ENCODE data around the gene LRP1-AS.

The LRP1-AS gene

DNA sequence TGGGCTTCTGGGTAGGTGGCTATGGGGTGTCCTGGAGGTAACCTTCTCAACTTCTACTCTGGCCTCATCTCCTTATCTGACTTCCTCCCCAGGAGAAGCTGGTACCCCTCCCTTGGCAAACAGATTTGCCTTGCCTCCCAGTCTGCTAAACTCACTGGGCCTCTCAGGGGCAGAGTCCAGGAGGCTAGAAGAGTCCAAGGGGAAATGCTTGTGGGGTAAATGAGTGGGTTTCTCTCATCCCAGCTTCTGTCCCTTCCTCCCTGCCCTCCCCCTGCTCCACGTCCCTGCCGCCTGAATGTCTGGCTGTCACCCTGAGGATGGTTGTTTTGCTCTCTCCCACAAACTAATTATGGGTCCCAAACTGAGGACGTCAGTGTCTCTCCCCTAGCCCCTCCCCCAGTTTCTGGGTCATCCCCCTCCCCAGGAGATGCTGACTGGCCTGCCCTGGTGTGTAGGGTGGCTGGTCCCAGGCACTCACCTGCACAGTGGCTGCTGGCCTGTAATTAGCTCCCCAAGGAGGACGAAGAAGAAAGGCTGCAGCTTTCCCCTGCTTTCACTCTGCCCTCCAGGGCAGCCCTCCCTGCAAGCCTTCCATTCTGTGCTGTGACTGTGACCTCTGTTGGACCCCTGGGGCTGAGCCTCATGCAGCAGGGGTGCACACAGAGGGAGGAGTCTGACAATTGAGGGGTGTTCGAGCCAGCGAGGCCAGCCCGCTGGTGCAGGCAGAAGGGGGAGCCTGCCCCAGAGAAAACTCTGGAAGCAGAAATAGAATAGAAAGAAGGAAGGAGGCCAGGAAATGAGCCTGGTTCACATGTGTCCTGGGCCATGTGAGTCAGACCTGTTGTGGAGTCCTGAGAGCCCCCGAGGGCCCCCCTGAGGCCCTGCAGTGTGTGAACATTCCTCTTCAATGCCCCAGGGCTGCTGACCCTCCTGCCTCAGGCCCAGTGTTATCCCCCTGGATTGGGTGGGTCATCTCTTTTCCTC lies at the start of gene LRP1-AS:
LRP1-AS (minus strand) TSS at position 659 of the 984 bp plus-strand sequence.
- no peak for DNase-seq

DNA sequence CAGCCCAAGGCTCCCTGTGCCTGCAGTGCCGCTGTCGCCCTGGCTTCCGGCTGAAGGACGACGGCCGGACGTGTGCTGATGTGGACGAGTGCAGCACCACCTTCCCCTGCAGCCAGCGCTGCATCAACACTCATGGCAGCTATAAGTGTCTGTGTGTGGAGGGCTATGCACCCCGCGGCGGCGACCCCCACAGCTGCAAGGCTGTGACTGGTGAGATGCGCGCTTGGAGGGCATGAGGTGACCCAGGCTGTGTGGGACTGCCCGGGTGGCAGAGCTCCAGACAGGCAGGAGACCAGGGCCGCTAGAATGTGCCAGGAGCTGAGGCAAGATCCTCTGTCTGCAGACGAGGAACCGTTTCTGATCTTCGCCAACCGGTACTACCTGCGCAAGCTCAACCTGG lies 49.5 kb upstream of the LRP1-AS start:
- DNase-seq = no peak

DNA sequence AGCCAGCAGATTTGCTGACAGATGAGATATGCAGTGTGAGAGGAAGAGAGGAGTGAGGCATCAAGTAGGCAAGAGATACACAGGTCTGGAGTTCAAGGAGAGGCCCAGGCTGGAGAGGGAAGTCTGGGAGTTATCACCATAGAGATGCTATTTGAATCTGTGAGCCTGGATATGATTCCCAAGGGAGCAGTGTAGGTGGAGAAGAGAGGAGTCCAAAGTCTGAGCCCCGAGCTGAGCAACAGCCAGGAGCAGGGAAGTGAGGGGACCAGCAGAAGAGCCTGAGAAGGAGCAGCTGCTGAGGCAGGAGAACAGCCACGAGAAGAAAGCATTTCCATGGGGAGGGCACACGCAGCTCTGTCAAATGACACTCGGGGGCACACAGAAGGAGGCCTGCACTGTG lies 49.0 kb upstream of the LRP1-AS start:
- no peak for DNase-seq

DNA sequence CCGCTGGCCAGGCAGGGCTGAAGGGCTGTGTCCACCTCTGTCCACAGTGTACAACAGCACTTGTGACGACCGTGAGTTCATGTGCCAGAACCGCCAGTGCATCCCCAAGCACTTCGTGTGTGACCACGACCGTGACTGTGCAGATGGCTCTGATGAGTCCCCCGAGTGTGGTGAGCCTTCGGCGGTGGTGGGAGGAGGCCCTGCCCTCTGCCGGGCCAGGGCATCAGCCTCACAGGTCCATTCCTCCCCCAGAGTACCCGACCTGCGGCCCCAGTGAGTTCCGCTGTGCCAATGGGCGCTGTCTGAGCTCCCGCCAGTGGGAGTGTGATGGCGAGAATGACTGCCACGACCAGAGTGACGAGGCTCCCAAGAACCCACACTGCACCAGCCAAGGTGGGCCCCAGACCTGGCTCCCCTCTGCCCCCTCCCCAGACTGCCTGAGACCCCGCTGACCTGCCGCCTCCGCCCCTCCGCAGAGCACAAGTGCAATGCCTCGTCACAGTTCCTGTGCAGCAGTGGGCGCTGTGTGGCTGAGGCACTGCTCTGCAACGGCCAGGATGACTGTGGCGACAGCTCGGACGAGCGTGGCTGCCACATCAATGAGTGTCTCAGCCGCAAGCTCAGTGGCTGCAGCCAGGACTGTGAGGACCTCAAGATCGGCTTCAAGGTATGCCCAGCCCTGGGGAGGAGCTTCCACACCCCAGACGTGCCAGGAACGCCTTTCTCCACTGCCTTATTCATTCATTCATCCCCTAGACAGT lies 48.4 kb upstream of the LRP1-AS start:
- DNase-seq = no peak

DNA sequence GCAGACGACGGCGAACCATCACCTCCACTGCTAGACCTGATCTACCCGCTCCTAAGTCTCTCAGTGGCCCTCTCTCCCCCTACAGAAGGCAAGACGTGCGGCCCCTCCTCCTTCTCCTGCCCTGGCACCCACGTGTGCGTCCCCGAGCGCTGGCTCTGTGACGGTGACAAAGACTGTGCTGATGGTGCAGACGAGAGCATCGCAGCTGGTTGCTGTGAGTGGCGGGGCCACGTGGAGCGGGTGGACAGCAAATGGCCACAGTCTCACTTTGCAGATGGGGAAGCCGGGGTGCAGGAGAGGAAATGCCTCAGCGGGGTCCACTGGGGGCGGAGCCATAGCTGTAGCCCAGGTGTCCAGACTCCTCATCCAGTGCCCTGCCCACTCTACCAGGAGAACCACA lies 47.8 kb upstream of the LRP1-AS start:
- no peak for DNase-seq

DNA sequence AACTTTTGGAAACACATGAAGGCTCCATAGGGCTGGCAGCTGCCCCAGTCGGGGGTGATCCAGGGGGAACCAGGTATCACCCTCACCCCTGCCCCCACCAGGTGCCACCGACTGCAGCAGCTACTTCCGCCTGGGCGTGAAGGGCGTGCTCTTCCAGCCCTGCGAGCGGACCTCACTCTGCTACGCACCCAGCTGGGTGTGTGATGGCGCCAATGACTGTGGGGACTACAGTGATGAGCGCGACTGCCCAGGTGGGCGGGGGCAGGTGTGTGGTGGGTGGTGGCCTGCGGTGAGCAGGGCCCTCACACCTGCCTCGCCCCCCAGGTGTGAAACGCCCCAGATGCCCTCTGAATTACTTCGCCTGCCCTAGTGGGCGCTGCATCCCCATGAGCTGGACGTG lies 46.8 kb upstream of the LRP1-AS start:
- no peak for DNase-seq

DNA sequence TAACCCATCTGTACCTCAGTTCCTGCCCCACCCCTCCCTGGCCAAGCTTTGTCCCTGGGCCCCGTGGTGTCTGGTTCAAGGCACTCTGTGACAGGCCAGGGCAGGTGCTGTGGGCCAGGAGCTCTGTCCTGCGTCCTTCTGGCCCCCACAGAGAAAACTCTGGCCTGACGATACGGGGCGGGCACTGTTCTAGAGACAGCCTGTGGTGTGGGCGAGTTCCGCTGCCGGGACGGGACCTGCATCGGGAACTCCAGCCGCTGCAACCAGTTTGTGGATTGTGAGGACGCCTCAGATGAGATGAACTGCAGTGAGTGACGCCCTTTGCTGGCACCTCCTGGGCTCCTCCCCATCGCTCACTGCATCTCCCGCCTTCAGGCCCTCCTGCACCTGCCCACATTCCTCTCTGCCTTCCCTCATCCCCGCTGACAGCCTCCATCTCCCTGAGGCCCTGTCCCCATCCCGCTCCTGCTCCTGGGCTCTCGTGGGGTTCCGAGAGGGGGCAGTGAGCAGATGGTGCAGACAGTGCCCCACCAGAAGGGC lies 46.4 kb upstream of the LRP1-AS start:
- no peak for DNase-seq

DNA sequence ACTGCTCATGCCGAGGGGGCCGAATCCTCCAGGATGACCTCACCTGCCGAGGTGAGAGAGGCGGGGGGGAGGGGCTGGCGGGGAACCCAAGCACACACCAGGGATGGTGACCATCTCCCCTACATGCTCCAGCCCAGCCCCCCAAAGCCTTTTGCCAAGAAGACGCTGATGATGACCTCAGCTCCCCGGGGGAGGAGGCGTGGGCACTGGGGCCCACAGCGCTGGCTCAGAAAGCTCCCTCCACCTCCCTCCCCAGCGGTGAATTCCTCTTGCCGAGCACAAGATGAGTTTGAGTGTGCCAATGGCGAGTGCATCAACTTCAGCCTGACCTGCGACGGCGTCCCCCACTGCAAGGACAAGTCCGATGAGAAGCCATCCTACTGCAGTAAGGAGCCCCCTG lies 45.5 kb upstream of the LRP1-AS start:
- DNase-seq = no peak

DNA sequence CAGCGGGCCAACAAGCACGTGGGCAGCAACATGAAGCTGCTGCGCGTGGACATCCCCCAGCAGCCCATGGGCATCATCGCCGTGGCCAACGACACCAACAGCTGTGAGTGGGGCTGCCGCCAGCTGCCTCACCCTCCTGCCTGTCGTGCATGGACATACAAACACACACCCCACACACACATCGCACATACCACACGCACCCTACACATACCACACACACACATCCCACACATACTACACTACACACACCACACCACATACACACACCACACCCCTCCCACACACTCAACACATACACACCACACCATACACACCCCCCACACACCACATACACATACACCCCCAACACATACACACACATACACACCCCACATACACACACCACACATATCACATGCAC lies 44.0 kb upstream of the LRP1-AS start:
- DNase-seq = no peak

DNA sequence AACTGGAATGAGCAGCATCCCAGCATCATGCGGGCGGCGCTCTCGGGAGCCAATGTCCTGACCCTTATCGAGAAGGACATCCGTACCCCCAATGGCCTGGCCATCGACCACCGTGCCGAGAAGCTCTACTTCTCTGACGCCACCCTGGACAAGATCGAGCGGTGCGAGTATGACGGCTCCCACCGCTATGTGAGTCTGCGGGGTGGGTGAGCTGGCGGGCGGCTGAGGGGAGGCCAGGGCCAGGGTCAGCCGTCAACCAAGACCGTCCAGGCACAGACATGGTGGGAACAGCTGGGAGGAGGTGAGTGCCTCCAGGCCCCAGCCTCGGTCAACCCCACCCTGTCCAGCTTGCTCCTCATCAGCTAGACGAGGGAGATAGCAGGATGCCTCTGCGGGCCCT lies 43.4 kb upstream of the LRP1-AS start:
- no peak for DNase-seq

DNA sequence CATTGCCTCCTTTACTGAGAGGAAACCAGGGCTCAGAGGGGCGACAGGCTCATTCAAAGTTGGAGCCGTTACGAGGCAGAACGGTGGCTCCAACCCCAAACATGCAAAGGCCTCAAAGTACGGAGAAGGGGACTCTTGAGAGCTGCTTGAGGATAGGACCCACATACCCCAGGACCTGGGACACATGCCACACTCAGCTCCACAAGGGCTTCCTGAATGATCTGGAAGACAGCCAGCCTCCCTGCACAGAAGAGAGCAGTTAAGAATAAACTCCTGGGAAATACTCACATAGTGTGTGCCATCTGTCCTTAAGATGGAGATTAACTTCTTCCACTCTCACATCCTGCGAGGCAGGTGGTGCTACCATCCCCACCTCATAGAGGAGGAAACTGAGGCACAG lies 42.6 kb upstream of the LRP1-AS start:
- DNase-seq = no peak

DNA sequence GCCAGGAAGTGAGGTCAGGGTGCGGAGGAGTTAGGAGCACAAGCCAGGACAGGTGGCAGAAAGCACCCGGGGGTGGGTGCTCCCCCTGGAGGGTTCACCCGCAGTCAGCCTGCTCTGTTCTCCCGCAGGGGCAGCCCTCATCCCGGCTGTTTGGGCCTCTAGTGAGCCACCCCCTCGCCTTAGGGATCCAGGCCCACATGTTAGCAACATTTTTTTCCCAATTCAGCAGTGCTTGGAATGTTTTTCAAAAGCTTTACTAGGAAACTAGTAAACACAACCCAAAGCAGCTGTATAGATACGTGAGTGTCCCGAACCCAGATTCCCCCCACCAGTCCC lies 40.6 kb upstream of the LRP1-AS start:
- DNase-seq = no peak

DNA sequence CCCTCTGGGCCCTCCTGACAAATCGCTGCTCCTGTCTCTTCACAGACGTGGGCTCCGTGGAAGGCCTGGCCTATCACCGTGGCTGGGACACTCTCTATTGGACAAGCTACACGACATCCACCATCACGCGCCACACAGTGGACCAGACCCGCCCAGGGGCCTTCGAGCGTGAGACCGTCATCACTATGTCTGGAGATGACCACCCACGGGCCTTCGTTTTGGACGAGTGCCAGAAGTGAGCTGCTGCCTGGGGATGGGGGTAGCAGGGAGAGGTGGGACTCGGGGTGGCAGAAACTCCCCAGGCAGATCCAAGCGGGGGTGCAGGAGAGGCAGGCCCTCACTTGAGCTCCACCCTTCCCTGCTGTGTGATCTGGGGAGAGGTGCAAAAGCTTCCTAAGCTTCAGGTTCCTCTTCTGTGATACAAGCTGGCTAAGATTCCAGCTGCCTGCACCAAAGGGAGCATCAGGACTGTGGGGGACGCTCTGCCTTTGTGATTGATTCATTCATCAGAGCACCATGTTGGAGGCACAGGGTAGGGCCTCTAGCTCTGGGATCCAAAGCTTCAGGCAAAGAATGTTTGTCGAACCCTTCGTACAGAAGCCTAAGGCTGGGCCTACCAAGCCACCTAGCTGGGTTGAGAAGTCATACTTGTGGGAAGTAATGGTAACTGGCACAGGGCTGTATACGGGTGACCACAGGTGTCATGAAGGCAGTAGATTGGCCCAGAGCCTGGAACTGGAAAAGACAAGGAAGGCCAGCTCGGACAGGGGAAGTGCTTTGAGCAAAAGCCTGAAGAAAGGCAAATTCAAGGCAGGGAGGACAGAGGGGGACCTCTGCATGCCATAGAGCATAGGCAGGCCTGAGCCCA lies 40.0 kb upstream of the LRP1-AS start:
- no peak for DNase-seq

DNA sequence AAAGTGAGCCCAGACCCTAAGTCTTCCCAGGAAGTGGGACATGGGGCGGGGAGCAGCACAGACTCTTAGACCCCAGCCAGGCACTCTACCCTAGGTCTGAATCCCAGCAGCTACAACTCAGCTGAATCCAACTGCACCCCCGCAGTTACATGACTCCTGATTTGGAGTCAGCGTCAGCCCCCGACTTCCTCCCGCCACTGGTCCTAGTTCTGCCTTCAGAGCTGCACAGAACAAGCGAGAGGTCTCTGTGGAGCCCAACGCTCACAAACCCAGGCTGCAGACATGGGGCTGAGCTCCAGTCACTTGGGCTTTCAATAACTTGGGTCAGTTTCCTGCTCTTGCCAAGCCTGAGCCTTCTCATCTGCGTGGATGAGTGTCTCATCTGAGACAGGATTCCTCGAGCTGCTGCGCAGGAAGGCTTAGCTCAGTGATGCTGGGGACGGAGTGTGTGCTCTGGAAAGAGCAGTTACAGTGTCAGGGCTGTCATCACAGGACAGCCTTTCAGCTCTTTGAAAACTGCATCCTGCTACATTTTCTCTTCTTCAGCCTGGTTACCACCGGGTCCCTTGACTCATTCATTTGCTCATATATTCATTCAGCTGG lies 38.6 kb upstream of the LRP1-AS start:
- DNase-seq = no peak

DNA sequence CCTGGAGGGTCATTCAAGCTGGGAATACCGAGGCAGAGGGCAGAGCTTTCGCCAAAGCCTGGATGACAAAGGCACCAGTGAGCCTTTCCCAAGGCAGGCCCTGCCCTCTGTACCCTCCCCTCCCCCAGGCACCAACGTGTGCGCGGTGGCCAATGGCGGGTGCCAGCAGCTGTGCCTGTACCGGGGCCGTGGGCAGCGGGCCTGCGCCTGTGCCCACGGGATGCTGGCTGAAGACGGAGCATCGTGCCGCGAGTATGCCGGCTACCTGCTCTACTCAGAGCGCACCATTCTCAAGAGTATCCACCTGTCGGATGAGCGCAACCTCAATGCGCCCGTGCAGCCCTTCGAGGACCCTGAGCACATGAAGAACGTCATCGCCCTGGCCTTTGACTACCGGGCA lies 38.0 kb upstream of the LRP1-AS start:
- no peak for DNase-seq

DNA sequence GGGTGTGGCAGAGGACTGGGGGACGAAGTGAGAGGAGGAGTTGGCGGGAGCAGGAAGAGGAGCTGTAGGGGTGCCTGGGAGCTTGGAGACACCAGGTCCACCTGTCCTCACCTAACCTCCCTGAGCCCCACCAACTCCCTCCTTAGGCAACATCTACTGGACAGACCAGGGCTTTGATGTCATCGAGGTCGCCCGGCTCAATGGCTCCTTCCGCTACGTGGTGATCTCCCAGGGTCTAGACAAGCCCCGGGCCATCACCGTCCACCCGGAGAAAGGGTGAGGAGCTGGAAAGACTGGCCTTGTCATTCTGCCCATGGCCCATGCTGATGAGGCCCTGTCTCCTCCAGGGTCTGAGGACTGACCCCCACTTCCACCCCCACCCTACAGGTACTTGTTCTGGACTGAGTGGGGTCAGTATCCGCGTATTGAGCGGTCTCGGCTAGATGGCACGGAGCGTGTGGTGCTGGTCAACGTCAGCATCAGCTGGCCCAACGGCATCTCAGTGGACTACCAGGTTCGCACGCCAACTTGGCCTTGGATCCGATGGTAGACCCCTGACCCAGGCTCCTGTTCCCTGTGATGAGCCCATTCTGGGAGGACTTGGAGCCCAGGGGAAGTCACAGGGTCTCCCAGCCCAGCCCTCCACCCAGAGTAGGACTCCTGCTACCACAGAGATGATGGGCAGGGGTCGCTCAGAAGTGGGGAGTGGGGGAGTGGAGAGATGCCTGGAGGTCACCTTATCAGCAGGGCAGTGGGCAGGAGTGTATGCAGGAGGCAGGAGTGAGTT lies 36.7 kb upstream of the LRP1-AS start:
- DNase-seq = no peak

DNA sequence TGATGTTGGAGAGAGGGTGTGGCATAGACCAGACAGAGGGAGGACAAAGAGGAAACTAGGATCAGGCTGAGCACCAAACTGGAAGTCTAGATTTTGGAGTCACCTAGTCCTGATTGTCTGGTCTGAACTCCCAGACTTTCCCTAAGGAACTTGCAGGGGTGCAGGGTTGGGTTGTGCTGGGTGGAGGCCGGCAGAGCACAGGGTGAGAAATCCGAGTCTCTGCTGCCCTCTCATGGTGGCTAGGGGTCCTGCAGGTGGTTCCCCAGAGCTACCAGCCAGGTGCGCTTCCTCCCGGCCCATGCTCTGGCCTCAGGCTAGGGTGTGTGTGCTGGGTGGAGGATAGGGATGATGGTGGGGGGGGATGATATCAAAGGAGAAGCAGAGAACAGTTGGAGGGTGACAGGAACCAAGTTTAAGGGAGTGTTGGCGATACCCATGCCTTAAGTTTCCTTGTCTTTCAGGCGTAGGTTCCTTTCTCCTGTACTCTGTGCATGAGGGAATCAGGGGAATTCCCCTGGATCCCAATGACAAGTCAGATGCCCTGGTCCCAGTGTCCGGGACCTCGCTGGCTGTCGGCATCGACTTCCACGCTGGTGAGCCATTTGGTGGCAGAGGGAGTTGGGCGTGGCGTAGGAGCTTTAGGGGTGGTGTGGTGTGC lies 35.6 kb upstream of the LRP1-AS start:
- DNase-seq = peak; percentile 76

DNA sequence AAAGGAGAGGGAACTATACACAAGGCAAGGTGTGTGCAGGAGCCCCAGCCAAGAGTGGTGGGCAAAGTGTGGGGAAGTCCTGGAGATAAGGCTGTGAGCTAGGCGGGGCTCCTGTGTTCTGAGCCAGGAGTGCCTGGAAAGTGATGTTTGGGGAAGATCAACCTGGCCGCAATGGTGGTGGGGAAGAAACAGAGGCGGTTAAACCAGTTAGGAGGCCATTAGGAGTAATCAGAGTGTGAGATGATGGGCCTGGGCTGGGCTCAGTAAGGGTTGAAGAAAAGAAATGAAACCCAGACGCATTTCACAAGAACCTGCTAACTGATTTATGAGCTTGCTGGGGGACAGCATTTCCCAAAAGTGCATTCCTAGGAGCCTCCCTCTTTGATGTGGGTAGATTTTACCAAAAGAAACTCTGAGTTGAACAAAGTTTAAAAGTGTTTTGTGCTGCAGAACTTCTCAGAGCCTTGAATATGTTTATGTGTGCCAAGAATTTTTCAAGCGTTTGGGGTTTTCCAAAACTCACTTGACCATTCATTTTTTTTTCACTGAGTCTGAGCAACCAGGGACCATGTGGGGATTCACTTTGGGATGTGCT lies 34.2 kb upstream of the LRP1-AS start:
- no peak for DNase-seq

DNA sequence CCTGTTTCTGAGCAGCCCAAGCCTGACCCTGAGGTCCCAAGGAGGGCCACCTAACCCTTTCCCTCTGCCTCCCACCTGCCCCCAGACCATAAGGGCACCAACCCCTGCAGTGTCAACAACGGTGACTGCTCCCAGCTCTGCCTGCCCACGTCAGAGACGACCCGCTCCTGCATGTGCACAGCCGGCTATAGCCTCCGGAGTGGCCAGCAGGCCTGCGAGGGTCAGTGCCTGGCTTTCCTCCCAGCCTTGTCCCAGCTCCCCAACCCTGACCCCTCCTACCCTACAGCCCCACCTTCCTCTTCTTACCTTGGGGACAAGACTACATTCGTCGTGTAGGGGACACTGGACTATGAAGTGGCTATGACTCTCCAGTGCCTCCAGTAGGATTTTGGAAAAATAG lies 33.7 kb upstream of the LRP1-AS start:
- DNase-seq = no peak

DNA sequence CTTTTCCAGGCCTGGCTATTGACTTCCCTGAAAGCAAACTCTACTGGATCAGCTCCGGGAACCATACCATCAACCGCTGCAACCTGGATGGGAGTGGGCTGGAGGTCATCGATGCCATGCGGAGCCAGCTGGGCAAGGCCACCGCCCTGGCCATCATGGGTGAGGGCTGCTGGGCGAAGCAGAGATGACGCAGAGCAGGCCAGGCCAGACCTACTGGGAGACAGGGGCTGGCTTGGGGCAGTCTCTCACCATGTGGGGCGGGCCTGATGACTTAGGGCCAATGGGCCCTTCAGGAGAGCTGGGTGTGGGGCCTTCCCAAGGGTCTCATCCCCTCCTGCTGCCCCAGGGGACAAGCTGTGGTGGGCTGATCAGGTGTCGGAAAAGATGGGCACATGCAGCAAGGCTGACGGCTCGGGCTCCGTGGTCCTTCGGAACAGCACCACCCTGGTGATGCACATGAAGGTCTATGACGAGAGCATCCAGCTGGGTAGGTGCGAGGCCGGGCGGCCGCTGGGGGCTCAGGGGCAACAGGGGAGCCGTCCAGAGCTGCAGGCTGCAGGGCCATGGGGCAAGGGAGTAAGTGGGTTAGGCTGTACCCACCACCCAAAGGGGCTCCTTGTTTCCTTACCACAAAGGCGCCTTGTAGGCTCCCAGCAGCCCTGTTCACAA lies 33.0 kb upstream of the LRP1-AS start:
- no peak for DNase-seq
